ENCODE results near the gene GSTA1.
"Not testable (repeated sequence)": the region's sequence is repeated elsewhere in the genome, so short reads cannot be mapped to it uniquely, and the experiment has no call there.

The GSTA1 gene

GRCh38 chr6:52757651-52758338 is 45.8 kb downstream of the GSTA1 start:
- not testable (repeated sequence) for DNase-seq (ENCODE audit: low read depth)

GRCh38 chr6:52754443-52754842 is 49.2 kb downstream of the GSTA1 start:
- DNase-seq (ENCODE audit: low read depth) = no peak

- not testable (repeated sequence) for DNase-seq (ENCODE audit: low read depth)
Observed at GRCh38 chr6:52753137-52753536, 50.5 kb downstream of the GSTA1 start.

GRCh38 chr6:52752310-52752709 is 51.3 kb downstream of the GSTA1 start:
- no peak for DNase-seq (ENCODE audit: low read depth)

DNA sequence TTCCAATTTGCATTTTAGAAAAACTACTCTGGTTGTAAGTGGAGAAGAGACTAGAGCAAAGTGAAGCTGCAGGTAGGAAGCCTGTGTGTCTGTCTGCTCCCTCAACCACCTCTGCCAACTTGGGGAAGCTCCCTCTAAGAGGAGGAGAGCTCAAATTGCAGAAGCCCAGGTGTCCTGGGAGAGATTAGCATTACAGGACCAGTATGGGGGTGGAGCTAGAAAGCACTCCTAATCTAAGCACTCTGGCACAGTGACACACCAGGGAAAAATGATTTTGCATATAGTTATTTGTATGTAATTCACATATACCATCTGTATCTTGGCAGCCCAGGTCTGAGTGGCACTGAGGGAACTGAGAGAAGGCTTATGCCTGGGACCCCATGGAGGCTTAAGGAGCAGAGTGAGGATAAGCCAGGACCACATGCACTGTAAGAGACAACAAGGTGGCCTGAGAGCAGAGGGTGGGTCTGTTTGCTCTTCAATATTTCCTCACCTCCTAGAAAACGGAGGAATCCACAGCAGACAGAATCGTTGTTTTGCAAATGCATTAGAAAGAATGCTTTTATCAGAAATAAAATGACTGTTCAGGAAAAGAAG is 54.0 kb downstream of the GSTA1 start:
- no peak for DNase-seq (ENCODE audit: low read depth)

DNA sequence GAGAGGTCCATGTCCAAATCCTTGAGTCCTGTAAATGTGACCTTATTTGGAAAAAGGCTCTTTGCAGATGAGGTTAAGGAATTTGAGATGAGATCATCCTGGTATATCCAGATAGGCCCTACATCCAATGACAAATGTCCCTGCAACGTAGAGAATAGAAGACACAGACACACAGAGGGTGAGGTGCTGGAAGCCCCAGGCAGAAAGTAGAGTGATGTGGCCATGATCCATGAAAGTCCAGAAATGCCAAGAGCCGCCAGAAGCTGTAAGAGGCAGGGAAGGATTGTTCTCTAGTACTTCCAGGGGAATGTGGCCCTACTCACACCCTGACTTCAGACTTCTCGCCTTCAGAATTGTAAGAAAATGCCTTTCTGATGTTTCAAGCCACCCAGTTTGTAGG is 56.3 kb downstream of the GSTA1 start:
- DNase-seq (ENCODE audit: low read depth) = not testable (repeated sequence)

- DNase-seq (ENCODE audit: low read depth) = no peak
Observed at GRCh38 chr6:52746213-52746612, 57.4 kb downstream of the GSTA1 start.

DNA sequence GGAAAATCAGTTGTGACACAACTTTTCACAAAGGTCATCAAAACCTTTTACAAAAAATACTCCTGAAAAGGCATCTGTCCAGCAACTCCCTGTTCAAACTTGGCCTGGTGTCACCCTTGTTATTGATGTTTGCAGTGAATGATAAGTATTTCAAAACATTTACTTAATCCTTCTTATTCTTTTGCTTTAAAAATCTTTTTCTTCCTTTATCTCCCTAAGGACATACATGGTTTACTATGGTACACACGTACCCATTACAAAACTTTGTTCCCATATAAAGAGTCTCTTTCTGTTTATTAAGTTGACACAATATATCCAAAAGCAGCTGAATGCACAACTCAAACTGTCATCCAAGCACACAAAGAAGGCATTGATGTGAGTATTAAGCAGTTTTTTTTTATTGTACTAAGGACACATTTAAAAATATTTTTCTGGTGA is 57.8 kb downstream of the GSTA1 start:
- no peak for DNase-seq (ENCODE audit: low read depth)

- no peak for DNase-seq (ENCODE audit: low read depth)
Observed at GRCh38 chr6:52741872-52742271, 61.7 kb downstream of the GSTA1 start.
